SK-N-MC (cell line): ENCODE measurements around the gene LDLRAD3.

Experiments
- EZH2 ChIP-seq: fragments of 200-600 bp; sonication (generic); IDR thresholded peaks from one replicate; pipeline ENCODE4 v1.6.1; 2017; ENCODE audit warnings: antibody characterized with exemption
- POLR2AphosphoS5 ChIP-seq: IDR thresholded peaks from 2 replicates; pipeline ENCODE4 v1.6.1; 2012; ENCODE audit warnings: mild to moderate bottlenecking, low read depth, low read length, borderline replicate concordance

- no peak for TF ChIP-seq EZH2
- no peak for TF ChIP-seq POLR2AphosphoS5
These were observed 54.8 kb downstream of the LDLRAD3 start for GRCh38 chr11:35998634-35999033.
